Upper lobe of right lung (tissue), 1 donor: ENCODE measurements around the gene CTSF. TPM values are rescaled to one million over a fixed set of nuclear protein-coding genes. Genes with fewer than 3 reads are reported as not detected.
A peak's percentile ranks its signal among the peaks of the same experiment; 100 is the strongest.

Source experiments
- ATAC-seq: fragments of 200-7000 bp; cut with Tn5 transposase; one replicate; pipeline ENCODE4 v1.9.1; 2020; ENCODE audit warnings: mild to moderate bottlenecking, moderate library complexity
- DNase-seq: peaks from one replicate; pipeline ENCODE4 v3.0.0-alpha.2; 2020
- H3K27ac ChIP-seq: fragments of 200-600 bp; one replicate; pipeline ENCODE4 v1.8.0; 2022
- H3K27me3 ChIP-seq: fragments of 200-600 bp; one replicate; pipeline ENCODE4 v1.8.0; 2022; ENCODE audit warnings: mild to moderate bottlenecking
- H3K36me3 ChIP-seq: fragments of 200-600 bp; one replicate; pipeline ENCODE4 v1.8.0; 2022
- H3K4me1 ChIP-seq: fragments of 200-600 bp; one replicate; pipeline ENCODE4 v1.8.0; 2022
- H3K4me3 ChIP-seq: fragments of 200-600 bp; one replicate; pipeline ENCODE4 v1.8.0; 2022; ENCODE audit warnings: mild to moderate bottlenecking
- H3K9me3 ChIP-seq: fragments of 200-600 bp; one replicate; pipeline ENCODE4 v1.8.0; 2022
- CTCF ChIP-seq: fragments of 200-600 bp; IDR thresholded peaks from one replicate; pipeline ENCODE4 v1.8.0; 2022; ENCODE audit warnings: antibody characterized with exemption
- intact Hi-C: fragments of 100-400 bp; cut with DNase I; formaldehyde crosslinking; loops from one replicate; pipeline ENCODE4 v1.11.0; 2022
- total RNA-seq: library from RNA; stranded (reverse); fragmentation: NEBNext Ultra II Directional; extraction: Animal tissue kit (Norgen Biotek cat#: 25700); gene quantifications from one replicate; pipeline ENCODE4 v1.2.1, GENCODE V29; 2021
- donor health status: DM: no; HTN: yes; CAD: no; lungs with severe emphysema.

Gene CTSF
- total RNA-seq, 1 donor from 2014 or later, result 37.0 TPM

- Histone ChIP-seq H3K27ac (no peak overlapping the region), H3K4me1 (no peaks in the 10 kb centered on the region), H3K4me3 (no peak overlapping the region), H3K9me3 (no peaks in the 10 kb centered on the region), H3K36me3 (no peaks in the 10 kb centered on the region), H3K27me3 (no peaks in the 10 kb centered on the region)
- no peak for DNase-seq
- ATAC-seq, result no peak
- TF ChIP-seq CTCF, result no peak
- intact Hi-C loops, result loop anchor here (5.0 kb wide), 1 partner anchor 96 kb away; the partner anchor contains the start of gene RBM4B
These were observed 12.9 kb upstream of the CTSF start for GRCh38 chr11:66581261-66581660.

- no peaks in the 10 kb centered on the region for H3K9me3 ChIP-seq
- no peak for TF ChIP-seq CTCF
- ATAC-seq, result no peak
- intact Hi-C loops, result loop anchor here (5.0 kb wide), 1 partner anchor 96 kb away; the partner anchor contains the start of gene RBM4B
- H3K27ac ChIP-seq, result no peak overlapping the region
- H3K4me1 ChIP-seq, result no peaks in the 10 kb centered on the region
- H3K27me3 ChIP-seq, result no peaks in the 10 kb centered on the region
- H3K4me3 ChIP-seq, result no peak overlapping the region
- no peaks in the 10 kb centered on the region for H3K36me3 ChIP-seq
- DNase-seq, result no peak
These were observed 12.4 kb upstream of the CTSF start for GRCh38 chr11:66580803-66581202.

- no peak overlapping the region for H3K27ac ChIP-seq
- intact Hi-C loops, result no loop called here
- no peaks in the 10 kb centered on the region for H3K27me3 ChIP-seq
These were observed 10.7 kb upstream of the CTSF start for GRCh38 chr11:66579017-66579606.

GRCh38 chr11:66570850-66571180 lies 2.4 kb upstream of the CTSF start:
- H3K36me3 ChIP-seq, result no peaks in the 10 kb centered on the region
- intact Hi-C loops, result no loop called here
- peaks cover 7% of the 10 kb centered on the region for H3K4me1 ChIP-seq
- no peak for DNase-seq
- no peaks in the 10 kb centered on the region for H3K9me3 ChIP-seq
- no peak overlapping the region for H3K4me3 ChIP-seq
- no peak for TF ChIP-seq CTCF
- no peaks in the 10 kb centered on the region for H3K27me3 ChIP-seq
- H3K27ac ChIP-seq, result no peak overlapping the region
- no peak for ATAC-seq

More at GRCh38 chr11:66579017-66579606, 10.7 kb upstream of the CTSF start:
- peak; percentile 89 for DNase-seq
- TF ChIP-seq CTCF, result peak; percentile 78
- H3K4me3 ChIP-seq, result no peak overlapping the region
- peak; percentile 99 for ATAC-seq
- no peaks in the 10 kb centered on the region for H3K9me3 ChIP-seq
- H3K36me3 ChIP-seq, result no peaks in the 10 kb centered on the region
- H3K4me1 ChIP-seq, result no peaks in the 10 kb centered on the region

- H3K27ac ChIP-seq, result no peak overlapping the region
- ATAC-seq (no peak), DNase-seq (no peak)
- no peaks in the 10 kb centered on the region for H3K36me3 ChIP-seq
- no peaks in the 10 kb centered on the region for H3K27me3 ChIP-seq
- no peak overlapping the region for H3K4me3 ChIP-seq
- peaks cover 7% of the 10 kb centered on the region for H3K4me1 ChIP-seq
- TF ChIP-seq CTCF, result no peak
- intact Hi-C loops, result no loop called here
- no peaks in the 10 kb centered on the region for H3K9me3 ChIP-seq
These were observed 1.9 kb upstream of the CTSF start for GRCh38 chr11:66570079-66570849.
